ENCODE results near the gene NIPAL3. TPM values are rescaled to one million over a fixed set of nuclear protein-coding genes. Genes with fewer than 3 reads are reported as not detected.
"Not testable (repeated sequence)": the region's sequence is repeated elsewhere in the genome, so short reads cannot be mapped to it uniquely, and the experiment has no call there.

Gene NIPAL3
- total RNA-seq, 1 donor, result 31.8 TPM

- Histone ChIP-seq H3K9me3 (ENCODE audit: low read depth, low read length) (no peaks in the 10 kb centered on the region), H4K20me1 (ENCODE audit: insufficient read depth, low read length) (peaks cover 8% of the 10 kb centered on the region)
These were observed 27.6 kb downstream of the NIPAL3 start for GRCh38 chr1:24443241-24443656.

GRCh38 chr1:24446446-24446845 is 30.8 kb downstream of the NIPAL3 start:
- H3K4me2 ChIP-seq (ENCODE audit: insufficient read depth, low read length); H4K20me1 ChIP-seq (ENCODE audit: insufficient read depth, low read length); H3K27ac ChIP-seq (ENCODE audit: low read depth, low read length); DNase-seq (ENCODE audit: insufficient read length, low spot score, missing footprints); H2AFZ ChIP-seq (ENCODE audit: low read length); H3K4me1 ChIP-seq (ENCODE audit: insufficient read depth, low read length); H3K9me3 ChIP-seq (ENCODE audit: low read depth, low read length); H3K27me3 ChIP-seq (ENCODE audit: insufficient read depth, low read length); H3K4me3 ChIP-seq (ENCODE audit: insufficient read depth, low read length); H3K79me2 ChIP-seq (ENCODE audit: insufficient read depth, low read length): not testable (repeated sequence)
- peaks cover 21% of the 10 kb centered on the region for H3K36me3 ChIP-seq (ENCODE audit: insufficient read depth, low read length)

More at GRCh38 chr1:24443241-24443656, 27.6 kb downstream of the NIPAL3 start:
- no peak for TF ChIP-seq CTCF (IDR thresholded peaks at IDR 0.05; ENCODE audit: extremely low read depth, low read depth, low read length)
- H3K27ac ChIP-seq (ENCODE audit: low read depth, low read length), result no peak overlapping the region
- H3K4me3 ChIP-seq (ENCODE audit: insufficient read depth, low read length), result no peak overlapping the region
- peaks cover 14% of the 10 kb centered on the region for H3K4me1 ChIP-seq (ENCODE audit: insufficient read depth, low read length)
- H3K27me3 ChIP-seq (ENCODE audit: insufficient read depth, low read length), result no peaks in the 10 kb centered on the region
- no peak for DNase-seq (ENCODE audit: insufficient read length, low spot score, missing footprints)
- peaks cover 16% of the 10 kb centered on the region for H3K36me3 ChIP-seq (ENCODE audit: insufficient read depth, low read length)
- H3K79me2 ChIP-seq (ENCODE audit: insufficient read depth, low read length), result no peaks in the 10 kb centered on the region
- H2AFZ ChIP-seq (ENCODE audit: low read length), result no peak overlapping the region
- no peak overlapping the region for H3K4me2 ChIP-seq (ENCODE audit: insufficient read depth, low read length)

GRCh38 chr1:24450316-24450715 is 34.7 kb downstream of the NIPAL3 start:
- no peak for TF ChIP-seq CTCF (IDR thresholded peaks at IDR 0.05; ENCODE audit: extremely low read depth, low read depth, low read length)
- Histone ChIP-seq H3K36me3 (ENCODE audit: insufficient read depth, low read length) (peaks cover 22% of the 10 kb centered on the region), H3K79me2 (ENCODE audit: insufficient read depth, low read length) (no peaks in the 10 kb centered on the region)

GRCh38 chr1:24450857-24451397 is 35.3 kb downstream of the NIPAL3 start:
- Histone ChIP-seq H2AFZ (ENCODE audit: low read length) (no peak overlapping the region), H3K79me2 (ENCODE audit: insufficient read depth, low read length) (no peaks in the 10 kb centered on the region), H3K4me2 (ENCODE audit: insufficient read depth, low read length) (no peak overlapping the region), H3K4me3 (ENCODE audit: insufficient read depth, low read length) (no peak overlapping the region), H3K27ac (ENCODE audit: low read depth, low read length) (no peak overlapping the region), H3K4me1 (ENCODE audit: insufficient read depth, low read length) (peaks cover 3% of the 10 kb centered on the region), H3K27me3 (ENCODE audit: insufficient read depth, low read length) (no peaks in the 10 kb centered on the region), H3K9me3 (ENCODE audit: low read depth, low read length) (no peaks in the 10 kb centered on the region), H3K36me3 (ENCODE audit: insufficient read depth, low read length) (peaks cover 24% of the 10 kb centered on the region), H4K20me1 (ENCODE audit: insufficient read depth, low read length) (no peaks in the 10 kb centered on the region)
- DNase-seq (ENCODE audit: insufficient read length, low spot score, missing footprints), result no peak
- no peak for TF ChIP-seq CTCF (IDR thresholded peaks at IDR 0.05; ENCODE audit: extremely low read depth, low read depth, low read length)

More at GRCh38 chr1:24450316-24450715, 34.7 kb downstream of the NIPAL3 start:
- Histone ChIP-seq H3K4me3 (ENCODE audit: insufficient read depth, low read length) (no peak overlapping the region), H3K27me3 (ENCODE audit: insufficient read depth, low read length) (no peaks in the 10 kb centered on the region), H2AFZ (ENCODE audit: low read length) (no peak overlapping the region), H3K4me2 (ENCODE audit: insufficient read depth, low read length) (no peak overlapping the region), H4K20me1 (ENCODE audit: insufficient read depth, low read length) (no peaks in the 10 kb centered on the region), H3K27ac (ENCODE audit: low read depth, low read length) (no peak overlapping the region), H3K4me1 (ENCODE audit: insufficient read depth, low read length) (peaks cover 3% of the 10 kb centered on the region), H3K9me3 (ENCODE audit: low read depth, low read length) (no peaks in the 10 kb centered on the region)
- DNase-seq (ENCODE audit: insufficient read length, low spot score, missing footprints), result no peak

Measured in osteoblast (primary cell).